Tibial nerve (tissue), 4 donors: ENCODE data around the gene MSL3B.

ENCODE experiments used
- EP300 ChIP-seq, 2 donors: sonication (generic); formaldehyde crosslinking; IDR thresholded peaks; one replicate each; pipeline ENCODE4 v1.6.1; 2017; ENCODE audit warnings: antibody characterized with exemption in 2 of 2, mild to moderate bottlenecking in 1 of 2
- TF ChIP-seq, protein P1 (sequence below), 5 experiments: fragments of 200-600 bp in 3 of 5; fragments of 450-650 bp in 2 of 5; sonication (generic) in 3 of 5; IDR thresholded peaks; one replicate each; pipeline ENCODE4 v1.5.1; 2016 to 2019; ENCODE audit warnings: antibody characterized with exemption in 5 of 5, mild to moderate bottlenecking in 3 of 5, moderate library complexity in 2 of 5

DNA sequence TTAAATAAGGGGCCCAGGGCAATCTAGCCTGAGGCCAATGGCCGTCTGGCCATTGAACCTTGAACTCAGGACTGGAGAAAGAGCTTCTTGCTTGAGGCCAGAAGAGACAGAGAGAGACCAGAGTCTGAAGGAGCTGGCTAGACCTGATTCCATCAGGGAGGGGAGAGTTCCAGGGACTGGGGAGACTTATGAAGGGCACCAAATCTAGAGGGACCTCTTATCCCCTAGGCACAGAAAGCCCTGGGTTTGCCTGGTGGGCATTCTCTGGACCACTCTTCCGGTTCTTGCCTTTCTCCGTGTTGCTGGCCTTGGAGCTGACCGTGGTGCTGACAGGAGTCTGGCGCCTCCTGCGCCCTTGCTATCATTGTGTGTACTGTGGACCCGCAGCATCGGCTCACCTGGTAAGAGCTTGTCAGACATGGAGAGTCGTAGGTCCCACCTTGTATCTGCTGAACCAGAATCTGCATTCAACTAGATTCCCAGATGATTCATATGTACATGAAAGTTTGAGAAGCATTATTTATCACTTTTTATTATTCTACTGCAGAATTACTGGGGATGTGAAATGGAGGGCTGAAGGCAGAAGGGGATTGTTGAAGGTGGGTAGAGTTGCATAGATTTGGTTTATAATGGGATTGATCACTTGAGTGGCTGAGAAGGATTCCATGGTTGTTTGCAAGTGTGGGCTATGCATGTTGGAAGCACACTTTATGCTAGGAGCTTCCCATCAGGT is 44.7 kb upstream of the MSL3B start:
- TF ChIP-seq, protein P1, sequence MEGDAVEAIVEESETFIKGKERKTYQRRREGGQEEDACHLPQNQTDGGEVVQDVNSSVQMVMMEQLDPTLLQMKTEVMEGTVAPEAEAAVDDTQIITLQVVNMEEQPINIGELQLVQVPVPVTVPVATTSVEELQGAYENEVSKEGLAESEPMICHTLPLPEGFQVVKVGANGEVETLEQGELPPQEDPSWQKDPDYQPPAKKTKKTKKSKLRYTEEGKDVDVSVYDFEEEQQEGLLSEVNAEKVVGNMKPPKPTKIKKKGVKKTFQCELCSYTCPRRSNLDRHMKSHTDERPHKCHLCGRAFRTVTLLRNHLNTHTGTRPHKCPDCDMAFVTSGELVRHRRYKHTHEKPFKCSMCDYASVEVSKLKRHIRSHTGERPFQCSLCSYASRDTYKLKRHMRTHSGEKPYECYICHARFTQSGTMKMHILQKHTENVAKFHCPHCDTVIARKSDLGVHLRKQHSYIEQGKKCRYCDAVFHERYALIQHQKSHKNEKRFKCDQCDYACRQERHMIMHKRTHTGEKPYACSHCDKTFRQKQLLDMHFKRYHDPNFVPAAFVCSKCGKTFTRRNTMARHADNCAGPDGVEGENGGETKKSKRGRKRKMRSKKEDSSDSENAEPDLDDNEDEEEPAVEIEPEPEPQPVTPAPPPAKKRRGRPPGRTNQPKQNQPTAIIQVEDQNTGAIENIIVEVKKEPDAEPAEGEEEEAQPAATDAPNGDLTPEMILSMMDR (IDR thresholded peaks at IDR 0.05): no peak
- no peak for TF ChIP-seq EP300 (IDR thresholded peaks at IDR 0.05)
